GM23248 (cell line): ENCODE data around the gene TMPRSS2.

ENCODE experiments used
- EZH2 ChIP-seq: fragments of 200-600 bp; sonication (generic); IDR thresholded peaks from 2 replicates; pipeline ENCODE4 v1.6.1; 2018; ENCODE audit warnings: antibody characterized with exemption, mild to moderate bottlenecking; ENCODE audit not compliant: insufficient read depth, poor library complexity, severe bottlenecking
- EZH2phosphoT487 ChIP-seq: fragments of 200-600 bp; sonication (generic); IDR thresholded peaks from 2 replicates; pipeline ENCODE4 v1.6.1; 2018; ENCODE audit warnings: antibody characterized with exemption, moderate library complexity, mild to moderate bottlenecking, low read depth; ENCODE audit not compliant: insufficient read depth

DNA sequence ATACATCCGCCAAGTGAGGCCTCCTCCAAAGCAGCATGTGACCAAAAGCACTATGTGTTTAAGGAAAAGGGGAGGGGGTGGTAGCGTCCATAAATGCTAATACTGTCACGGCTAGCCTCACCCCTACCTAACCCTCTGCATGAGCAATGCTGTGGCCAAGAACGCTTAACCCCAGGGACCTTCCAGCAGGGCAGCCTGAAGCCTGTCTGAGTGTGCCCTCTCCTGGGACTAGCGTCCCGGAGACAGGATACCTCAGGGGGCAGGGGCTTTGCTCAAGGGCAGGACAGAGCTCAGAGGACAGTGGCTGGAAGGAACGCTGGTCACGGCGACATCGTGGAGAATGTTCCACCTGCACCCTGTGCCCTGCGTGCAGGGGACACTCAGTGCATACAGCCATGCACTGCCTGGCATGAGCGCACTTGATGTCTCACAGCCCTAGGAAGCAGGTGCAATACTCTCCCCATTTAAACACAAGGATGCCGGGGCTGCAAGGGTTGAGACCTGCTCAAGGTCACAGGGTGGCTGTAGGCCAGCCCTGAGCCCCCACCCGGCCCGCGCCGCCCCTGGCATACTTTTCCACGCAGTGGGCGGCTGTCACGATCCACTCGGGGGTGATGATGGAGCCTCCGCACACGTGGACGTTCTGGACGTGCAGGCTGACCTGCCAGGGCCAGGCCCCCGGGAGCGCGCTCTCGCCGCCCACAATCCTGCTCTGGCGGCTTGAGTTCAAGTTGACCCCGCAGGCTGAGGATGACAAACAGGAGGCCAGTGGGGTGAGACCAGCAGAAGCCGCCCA lies 35.0 kb downstream of the TMPRSS2 start:
- TF ChIP-seq EZH2, result no peak
- no peak for TF ChIP-seq EZH2phosphoT487
